GM19328 (cell line): ENCODE results near the gene NOXO1.
"Not testable (repeated sequence)": the region's sequence is repeated elsewhere in the genome, so short reads cannot be mapped to it uniquely, and the experiment has no call there.

ENCODE experiments used
- ATAC-seq: cut with Tn5 transposase; IDR thresholded peaks from one replicate; pipeline ENCODE4 v1.9.1; 2021; ENCODE audit warnings: mild to moderate bottlenecking, moderate library complexity; ENCODE audit not compliant: unreplicated experiment

Gene NOXO1

GRCh38 chr16:1942810-1943726, 38.2 kb downstream of the NOXO1 start, which contains the start of gene MSRB1:
Gene MSRB1, minus strand, starts transcription at chr16:1943199. Its CDS starts 43 bp downstream, at chr16:1943156.
- peak; percentile 87 for ATAC-seq

- no peak for ATAC-seq
Measured at GRCh38 chr16:1942047-1942809, 39.0 kb downstream of the NOXO1 start.

- no peak for ATAC-seq
Measured at GRCh38 chr16:1941162-1942046, 39.9 kb downstream of the NOXO1 start.

- no peak for ATAC-seq
Measured at GRCh38 chr16:1940273-1941161, 40.8 kb downstream of the NOXO1 start.

- ATAC-seq, result not testable (repeated sequence)
Measured at GRCh38 chr16:1939833-1940232, 41.4 kb downstream of the NOXO1 start.

GRCh38 chr16:1938910-1939309, 42.4 kb downstream of the NOXO1 start:
- ATAC-seq, result no peak

GRCh38 chr16:1938316-1938715, 43.0 kb downstream of the NOXO1 start:
- ATAC-seq, result no peak

- ATAC-seq, result no peak
Measured at GRCh38 chr16:1936945-1937479, 44.3 kb downstream of the NOXO1 start.

- ATAC-seq, result no peak
Measured at GRCh38 chr16:1933097-1933661, 48.1 kb downstream of the NOXO1 start.

GRCh38 chr16:1932050-1933028, 48.9 kb downstream of the NOXO1 start:
- ATAC-seq, result no peak

- no peak for ATAC-seq
Measured at GRCh38 chr16:1930338-1930720, 50.9 kb downstream of the NOXO1 start.

GRCh38 chr16:1929578-1930337, 51.5 kb downstream of the NOXO1 start:
- peak; percentile 86 for ATAC-seq

- no peak for ATAC-seq
Measured at GRCh38 chr16:1929105-1929504, 52.2 kb downstream of the NOXO1 start.
